Adrenal gland (tissue), 12 donors: Measurements from ENCODE around the gene YAF2. TPM values are rescaled to one million over a fixed set of nuclear protein-coding genes. Genes with fewer than 3 reads are reported as not detected.

Source experiments
- DNase-seq, 7 donors: peaks; one replicate each; pipeline ENCODE4 v3.0.0-alpha.2; 2019 to 2020
- H3K27ac ChIP-seq, 5 donors: fragments of 200-600 bp; sonication (generic) in 4 of 5; 1 replicate in 3 of 5; 2 replicates in 2 of 5; pipeline versions ENCODE4 v1.5.1 to v1.8.0; 2016 to 2020; ENCODE audit warnings: mild to moderate bottlenecking in 1 of 5
- H3K27me3 ChIP-seq: fragments of 200-600 bp; 2 replicates; pipeline ENCODE4 v1.8.0; 2021
- H3K36me3 ChIP-seq, 2 donors: fragments of 200-600 bp; replicated peaks in 1 of 2; 1 replicate in 1 of 2; 2 replicates in 1 of 2; pipeline versions ENCODE4 v1.5.1 to v1.8.0; 2018 to 2022
- H3K4me1 ChIP-seq, 2 donors: fragments of 200-600 bp; replicated peaks in 1 of 2; 1 replicate in 1 of 2; 2 replicates in 1 of 2; pipeline versions ENCODE4 v1.5.1 to v1.8.0; 2018 to 2021
- H3K4me3 ChIP-seq, 4 donors: fragments of 200-600 bp; sonication (generic) in 3 of 4; one replicate each; pipeline ENCODE4 v1.5.1; 2016 to 2018
- H3K9me3 ChIP-seq, 3 donors: fragments of 200-600 bp; sonication (generic) in 1 of 3; replicated peaks in 1 of 3; 1 replicate in 2 of 3; 2 replicates in 1 of 3; pipeline versions ENCODE4 v1.5.1 to v1.8.0; 2016 to 2021
- POLR2A ChIP-seq, 2 donors: fragments of 450-650 bp; IDR thresholded peaks; one replicate each; pipeline ENCODE4 v1.6.1; 2017; ENCODE audit warnings: antibody characterized with exemption in 2 of 2, mild to moderate bottlenecking in 2 of 2, moderate library complexity in 1 of 2
- WGBS, 4 donors: extraction: QIAGEN DNeasy Blood & Tissue Kit in 2 of 4; methylation state at CpG; one replicate each; pipeline versions ENCODE4 v1.1.5 to v1.1.7; 2013 to 2017; 5-methylcytosine and 5-hydroxymethylcytosine counted together
- intact Hi-C, 2 donors: fragments of 100-400 bp; cut with DNase I; formaldehyde crosslinking; loops; one replicate each; pipeline versions ENCODE4 v1.14.1 to v1.15.0; 2022 to 2023
- polyA plus RNA-seq, 3 donors: library from polyadenylated mRNA; stranded (reverse); fragments of 200-250 nt in 2 of 3; fragments of 350-450 nt in 1 of 3; fragmentation: Illumina TruSeq in 1 of 3; extraction: RNeasy Lipid Tissue Mini Kit (QIAGEN cat#74804) in 1 of 3; gene quantifications; one replicate each; pipeline ENCODE4 v1.2.3, GENCODE V29; 2013 to 2014
- total RNA-seq, 9 donors: library from RNA; depleted of rRNA in 4 of 9; stranded (reverse); fragments of >200 nt in 4 of 9; fragments of 120-200 nt in 1 of 9; fragmentation: NEBNext Ultra II Directional in 1 of 9; extraction: Animal tissue kit (Norgen Biotek cat#: 25700) in 1 of 9; gene quantifications; one replicate each; pipeline versions ENCODE4 v1.1.0 to v1.2.4, GENCODE V29; 2013 to 2023
- TF ChIP-seq, protein P1 (sequence below), 6 experiments: fragments of 450-650 bp in 4 of 6; fragments of 200-600 bp in 2 of 6; sonication (generic) in 1 of 6; IDR thresholded peaks; 1 replicate in 5 of 6; 2 replicates in 1 of 6; pipeline versions ENCODE4 v1.5.1 to v1.8.0; 2016 to 2021; ENCODE audit warnings: antibody characterized with exemption in 6 of 6, mild to moderate bottlenecking in 2 of 6, moderate library complexity in 1 of 6
- donor health status: healthy with polysubstance abuse.
- donor health status: Bipolar disorder and iron deficiency.
- donor health status: DM: yes; HTN: yes; CAD: no.
- donor health status: DM: no; HTN: no; CAD: no.
- donor health status: DM: no; HTN: no; CAD: no.
- donor health status: DM: yes; HTN: yes; CAD: no.

The YAF2 gene
- total and polyA plus RNA-seq, 12 donors, result 10.4 to 39.2 (median 24.6) TPM

DNA sequence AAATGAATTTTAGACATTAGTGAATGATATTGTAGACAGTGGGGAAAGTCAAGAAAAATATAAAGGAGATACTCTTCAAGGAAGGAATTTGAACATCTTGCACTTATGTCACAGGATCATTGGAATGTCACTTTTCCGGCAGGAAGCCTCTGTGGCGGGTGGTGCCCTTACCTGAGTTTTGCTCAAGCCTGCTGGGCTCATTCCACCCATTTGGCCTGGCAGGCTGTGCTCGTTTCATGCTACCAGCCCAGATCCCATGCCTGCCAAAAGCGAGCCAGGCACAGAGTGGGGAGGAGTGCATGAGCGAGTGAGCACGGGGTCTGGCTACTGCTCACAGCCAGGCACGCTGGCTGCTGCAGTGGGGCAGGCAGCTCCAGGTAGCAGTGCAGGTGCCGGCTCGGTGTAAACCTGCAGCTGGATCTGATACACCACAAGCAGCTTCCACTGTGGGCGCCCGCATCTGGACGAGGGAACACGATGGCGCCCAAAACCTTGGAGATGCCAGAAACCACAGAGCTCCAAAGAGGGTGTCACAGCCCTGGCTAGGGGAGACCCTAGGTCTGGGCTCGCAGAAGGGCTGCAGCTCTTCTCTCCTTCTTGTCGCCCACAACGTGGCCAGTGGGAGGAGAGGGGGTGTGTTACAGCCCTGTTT, 28.7 kb upstream of the YAF2 start:
- peaks cover 0 to 4% of the 10 kb centered on the region in 2 donors for H3K4me1 ChIP-seq
- TF ChIP-seq, protein P1, sequence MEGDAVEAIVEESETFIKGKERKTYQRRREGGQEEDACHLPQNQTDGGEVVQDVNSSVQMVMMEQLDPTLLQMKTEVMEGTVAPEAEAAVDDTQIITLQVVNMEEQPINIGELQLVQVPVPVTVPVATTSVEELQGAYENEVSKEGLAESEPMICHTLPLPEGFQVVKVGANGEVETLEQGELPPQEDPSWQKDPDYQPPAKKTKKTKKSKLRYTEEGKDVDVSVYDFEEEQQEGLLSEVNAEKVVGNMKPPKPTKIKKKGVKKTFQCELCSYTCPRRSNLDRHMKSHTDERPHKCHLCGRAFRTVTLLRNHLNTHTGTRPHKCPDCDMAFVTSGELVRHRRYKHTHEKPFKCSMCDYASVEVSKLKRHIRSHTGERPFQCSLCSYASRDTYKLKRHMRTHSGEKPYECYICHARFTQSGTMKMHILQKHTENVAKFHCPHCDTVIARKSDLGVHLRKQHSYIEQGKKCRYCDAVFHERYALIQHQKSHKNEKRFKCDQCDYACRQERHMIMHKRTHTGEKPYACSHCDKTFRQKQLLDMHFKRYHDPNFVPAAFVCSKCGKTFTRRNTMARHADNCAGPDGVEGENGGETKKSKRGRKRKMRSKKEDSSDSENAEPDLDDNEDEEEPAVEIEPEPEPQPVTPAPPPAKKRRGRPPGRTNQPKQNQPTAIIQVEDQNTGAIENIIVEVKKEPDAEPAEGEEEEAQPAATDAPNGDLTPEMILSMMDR (IDR thresholded peaks at IDR 0.05), result no peak
- no peak for TF ChIP-seq POLR2A (IDR thresholded peaks at IDR 0.05)
- 93 to 97% (median 96%) methylated on average over 9 to 17 of the region's 17 CpGs for WGBS, 4 donors
- H3K9me3 ChIP-seq, result no peaks in the 10 kb centered on the region
- no peaks in the 10 kb centered on the region for H3K36me3 ChIP-seq
- H3K27me3 ChIP-seq, result no peaks in the 10 kb centered on the region
- no peak overlapping the region for H3K4me3 ChIP-seq
- intact Hi-C loops, result no loop called here
- DNase-seq, result no peak
- H3K27ac ChIP-seq, result no peak overlapping the region

DNA sequence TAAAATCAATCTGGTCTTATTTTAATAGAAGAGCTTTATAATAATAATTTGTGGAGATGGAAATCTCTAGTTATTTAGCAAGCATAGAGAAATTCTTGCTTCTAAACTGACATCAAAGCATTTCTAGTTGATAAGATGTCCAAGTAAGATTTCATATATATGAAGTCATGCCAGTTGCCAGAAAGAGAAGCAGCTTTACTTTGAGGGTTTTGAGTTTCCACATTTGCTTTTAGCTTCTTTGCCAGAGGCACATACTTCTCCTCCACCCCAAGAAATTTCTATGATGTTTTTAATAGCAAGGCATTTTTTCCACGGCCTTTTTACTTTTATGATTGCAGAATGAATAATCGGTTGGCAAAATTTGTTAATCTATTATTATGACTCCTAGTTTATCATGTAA, 24.2 kb upstream of the YAF2 start:
- H3K27ac ChIP-seq, result no peak overlapping the region
- H3K4me3 ChIP-seq, result no peak overlapping the region
- TF ChIP-seq, protein P1 (IDR thresholded peaks at IDR 0.05), result no peak
- TF ChIP-seq POLR2A (IDR thresholded peaks at IDR 0.05), result no peak
- no peak for DNase-seq
- no peaks in the 10 kb centered on the region for H3K36me3 ChIP-seq
- H3K27me3 ChIP-seq, result no peaks in the 10 kb centered on the region
- no peaks in the 10 kb centered on the region for H3K4me1 ChIP-seq
- WGBS, 4 donors, result 85 to 89% (median 88%) methylated on average over 2 of the region's 2 CpGs
- H3K9me3 ChIP-seq, result no peaks in the 10 kb centered on the region
- intact Hi-C loops, result no loop called here

DNA sequence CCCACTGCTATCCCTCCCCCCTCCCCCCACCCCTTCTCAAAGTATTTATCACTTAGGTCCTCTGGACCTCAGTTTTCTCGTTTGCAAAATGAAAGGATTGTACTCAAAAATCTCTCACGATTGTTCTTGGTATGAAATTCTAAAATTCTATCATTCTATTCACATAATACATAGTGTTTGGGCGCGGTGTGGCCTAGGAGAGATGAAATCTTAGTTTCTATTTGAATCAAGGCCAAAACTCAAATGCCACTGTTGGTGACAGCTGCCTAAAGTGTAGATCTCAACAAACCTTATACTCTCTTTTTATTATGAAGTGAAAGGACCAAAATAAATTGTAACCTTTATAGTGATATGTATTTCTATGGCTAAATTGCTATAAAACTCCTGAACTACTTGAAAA, 23.7 kb upstream of the YAF2 start:
- 67 to 77% (median 73%) methylated on average over 4 of the region's 4 CpGs for WGBS, 4 donors
- no peaks in the 10 kb centered on the region for H3K36me3 ChIP-seq
- H3K9me3 ChIP-seq, result no peaks in the 10 kb centered on the region
- intact Hi-C loops, result no loop called here
- no peak overlapping the region for H3K4me3 ChIP-seq
- no peaks in the 10 kb centered on the region for H3K27me3 ChIP-seq
- no peak for TF ChIP-seq POLR2A (IDR thresholded peaks at IDR 0.05)
- TF ChIP-seq, protein P1 (IDR thresholded peaks at IDR 0.05), result no peak
- no peak for DNase-seq
- H3K4me1 ChIP-seq, result no peaks in the 10 kb centered on the region
- no peak overlapping the region for H3K27ac ChIP-seq

DNA sequence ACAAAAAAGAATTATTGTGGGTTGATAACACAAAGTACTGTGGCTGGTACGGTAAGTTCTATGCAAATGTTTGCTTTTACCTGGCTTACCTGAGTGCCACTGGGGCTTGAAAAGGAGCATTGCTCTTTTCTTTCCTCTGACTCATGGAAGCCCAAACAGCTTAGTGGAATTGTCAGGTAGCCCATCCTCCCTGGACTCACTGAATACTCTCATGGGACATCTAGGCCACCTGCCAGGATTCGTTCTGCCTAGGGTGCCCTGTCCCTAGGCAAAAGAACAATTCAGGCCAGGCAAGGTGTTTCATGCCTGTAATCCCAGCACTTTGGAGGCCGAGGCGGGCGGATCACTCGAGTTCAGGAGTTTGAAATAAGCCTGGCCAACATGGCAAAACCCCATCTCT, 22.5 kb upstream of the YAF2 start:
- no peak for DNase-seq
- H3K4me1 ChIP-seq, result no peaks in the 10 kb centered on the region
- no peak for TF ChIP-seq POLR2A (IDR thresholded peaks at IDR 0.05)
- TF ChIP-seq, protein P1 (IDR thresholded peaks at IDR 0.05), result no peak
- no peaks in the 10 kb centered on the region for H3K36me3 ChIP-seq
- no peak overlapping the region for H3K4me3 ChIP-seq
- H3K9me3 ChIP-seq, result no peaks in the 10 kb centered on the region
- no peak overlapping the region for H3K27ac ChIP-seq
- 78 to 96% (median 93%) methylated on average over 6 of the region's 6 CpGs for WGBS, 4 donors
- H3K27me3 ChIP-seq, result no peaks in the 10 kb centered on the region
- intact Hi-C loops, result no loop called here
